Neural progenitor cell (in vitro differentiated cells): ENCODE measurements around the gene CERS2. TPM values are rescaled to one million over a fixed set of nuclear protein-coding genes. Genes with fewer than 3 reads are reported as not detected.
"Not testable (repeated sequence)": the region's sequence is repeated elsewhere in the genome, so short reads cannot be mapped to it uniquely, and the experiment has no call there.

Experiments used
- DNase-seq: peaks from one replicate; pipeline ENCODE4 v3.0.0-alpha.2; 2016; ENCODE audit warnings: low spot score
- H2AFZ ChIP-seq: fragments of 200-600 bp; sonication (generic); replicated peaks from 2 replicates; pipeline ENCODE4 v1.6.1; 2016; ENCODE audit warnings: antibody characterized with exemption
- H3F3A ChIP-seq: fragments of 200-600 bp; sonication (generic); 2 replicates; pipeline ENCODE4 v1.6.1; 2016; ENCODE audit warnings: antibody characterized with exemption, low read depth
- H3K27ac ChIP-seq: fragments of 200-600 bp; sonication (generic); 2 replicates; pipeline ENCODE4 v1.5.1; 2016; ENCODE audit warnings: mild to moderate bottlenecking
- H3K27me3 ChIP-seq: fragments of 200-600 bp; sonication (generic); 2 replicates; pipeline ENCODE4 v1.6.1; 2016; ENCODE audit warnings: mild to moderate bottlenecking, moderate library complexity
- H3K36me3 ChIP-seq: fragments of 200-600 bp; sonication (generic); 2 replicates; pipeline ENCODE4 v1.5.1; 2016
- H3K4me1 ChIP-seq: fragments of 200-600 bp; sonication (generic); 2 replicates; pipeline ENCODE4 v1.6.1; 2016; ENCODE audit warnings: mixed run types
- H3K4me2 ChIP-seq: fragments of 200-600 bp; sonication (generic); 2 replicates; pipeline ENCODE4 v1.6.1; 2016
- H3K4me3 ChIP-seq: fragments of 200-600 bp; sonication (generic); 2 replicates; pipeline ENCODE4 v1.5.1; 2016
- H3K79me2 ChIP-seq: fragments of 200-600 bp; sonication (generic); 2 replicates; pipeline ENCODE4 v1.6.1; 2016; ENCODE audit warnings: low read depth
- H3K9ac ChIP-seq: fragments of 200-600 bp; sonication (generic); 2 replicates; pipeline ENCODE4 v1.6.1; 2016
- H3K9me3 ChIP-seq: fragments of 200-600 bp; sonication (generic); 2 replicates; pipeline ENCODE4 v1.5.1; 2016; ENCODE audit warnings: low read depth
- H4K20me1 ChIP-seq: fragments of 200-600 bp; sonication (generic); 2 replicates; pipeline ENCODE4 v1.6.1; 2016; ENCODE audit warnings: low read depth
- H3K27ac Mint-ChIP-seq: 3 replicates; pipeline ENCODE4 v1.8.0; 2021; ENCODE audit warnings: mixed read lengths
- H3K27me3 Mint-ChIP-seq: 2 replicates; pipeline ENCODE4 v1.8.0; 2022; ENCODE audit warnings: low read depth, mild to moderate bottlenecking, inconsistent platforms, moderate library complexity, mixed read lengths; ENCODE audit not compliant: insufficient read depth
- H3K36me3 Mint-ChIP-seq: 3 replicates; pipeline ENCODE4 v1.8.0; 2021; ENCODE audit warnings: mixed read lengths
- H3K4me1 Mint-ChIP-seq: 3 replicates; pipeline ENCODE4 v1.8.0; 2021; ENCODE audit warnings: mixed read lengths
- H3K4me3 Mint-ChIP-seq: 3 replicates; pipeline ENCODE4 v1.8.0; 2021; ENCODE audit warnings: mild to moderate bottlenecking, moderate library complexity, mixed read lengths
- H3K9me3 Mint-ChIP-seq: 3 replicates; pipeline ENCODE4 v1.8.0; 2020; ENCODE audit warnings: mixed read lengths
- EZH2 ChIP-seq: fragments of 200-600 bp; sonication (generic); IDR thresholded peaks from 2 replicates; pipeline ENCODE4 v1.6.1; 2017; ENCODE audit warnings: antibody characterized with exemption, mild to moderate bottlenecking, moderate library complexity
- EZH2phosphoT487 ChIP-seq: fragments of 200-600 bp; sonication (generic); IDR thresholded peaks from 2 replicates; pipeline ENCODE4 v1.6.1; 2017; ENCODE audit warnings: antibody characterized with exemption
- total RNA-seq: library from RNA; depleted of rRNA; stranded (reverse); fragments of >200 nt; gene quantifications from 2 replicates; pipeline ENCODE4 v1.2.3, GENCODE V29; 2015; ENCODE audit warnings: low replicate concordance
- TF ChIP-seq, protein P1 (sequence below): fragments of 200-600 bp; sonication (generic); IDR thresholded peaks from 2 replicates; pipeline ENCODE4 v1.5.1; 2017; ENCODE audit warnings: antibody characterized with exemption, mild to moderate bottlenecking

The CERS2 gene
- total RNA-seq, 1 donor from 2014 or later, result 104 TPM

DNA sequence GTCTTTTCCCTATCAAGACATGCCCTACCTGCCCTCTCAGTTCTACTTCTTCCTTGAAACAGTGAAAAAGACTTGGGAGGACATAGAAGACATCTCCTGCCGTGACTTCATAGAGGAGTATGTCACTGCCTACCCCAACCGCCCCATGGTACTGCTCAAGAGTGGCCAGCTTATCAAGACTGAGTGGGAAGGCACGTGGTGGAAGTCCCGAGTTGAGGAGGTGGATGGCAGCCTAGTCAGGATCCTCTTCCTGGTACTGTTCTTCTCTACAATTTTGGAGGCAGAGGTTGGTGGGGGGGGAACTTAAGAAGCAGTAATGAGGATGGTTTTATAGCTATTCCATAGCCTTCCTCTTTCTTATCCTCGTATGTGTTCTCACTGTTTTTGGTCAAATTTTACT is 29.8 kb downstream of the CERS2 start:
- Mint-ChIP-seq H3K4me1 (no peaks in the 10 kb centered on the region), H3K36me3 (peaks cover 35% of the 10 kb centered on the region), H3K4me3 (no peak overlapping the region), H3K27me3 (no peaks in the 10 kb centered on the region), H3K27ac (no peak overlapping the region), H3K9me3 (no peaks in the 10 kb centered on the region)
- Histone ChIP-seq H3K9me3 (no peaks in the 10 kb centered on the region), H3K79me2 (no peaks in the 10 kb centered on the region), H3K4me2 (no peak overlapping the region), H2AFZ (no peak overlapping the region), H4K20me1 (no peaks in the 10 kb centered on the region), H3K27me3 (no peaks in the 10 kb centered on the region), H3K9ac (no peak overlapping the region), H3K27ac (no peak overlapping the region), H3K4me1 (no peaks in the 10 kb centered on the region), H3F3A (no peaks in the 10 kb centered on the region), H3K4me3 (no peak overlapping the region), H3K36me3 (peaks cover 15% of the 10 kb centered on the region)
- no peak for TF ChIP-seq EZH2
- TF ChIP-seq, protein P1, sequence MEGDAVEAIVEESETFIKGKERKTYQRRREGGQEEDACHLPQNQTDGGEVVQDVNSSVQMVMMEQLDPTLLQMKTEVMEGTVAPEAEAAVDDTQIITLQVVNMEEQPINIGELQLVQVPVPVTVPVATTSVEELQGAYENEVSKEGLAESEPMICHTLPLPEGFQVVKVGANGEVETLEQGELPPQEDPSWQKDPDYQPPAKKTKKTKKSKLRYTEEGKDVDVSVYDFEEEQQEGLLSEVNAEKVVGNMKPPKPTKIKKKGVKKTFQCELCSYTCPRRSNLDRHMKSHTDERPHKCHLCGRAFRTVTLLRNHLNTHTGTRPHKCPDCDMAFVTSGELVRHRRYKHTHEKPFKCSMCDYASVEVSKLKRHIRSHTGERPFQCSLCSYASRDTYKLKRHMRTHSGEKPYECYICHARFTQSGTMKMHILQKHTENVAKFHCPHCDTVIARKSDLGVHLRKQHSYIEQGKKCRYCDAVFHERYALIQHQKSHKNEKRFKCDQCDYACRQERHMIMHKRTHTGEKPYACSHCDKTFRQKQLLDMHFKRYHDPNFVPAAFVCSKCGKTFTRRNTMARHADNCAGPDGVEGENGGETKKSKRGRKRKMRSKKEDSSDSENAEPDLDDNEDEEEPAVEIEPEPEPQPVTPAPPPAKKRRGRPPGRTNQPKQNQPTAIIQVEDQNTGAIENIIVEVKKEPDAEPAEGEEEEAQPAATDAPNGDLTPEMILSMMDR, result no peak
- TF ChIP-seq EZH2phosphoT487, result no peak
- DNase-seq, result no peak

DNA sequence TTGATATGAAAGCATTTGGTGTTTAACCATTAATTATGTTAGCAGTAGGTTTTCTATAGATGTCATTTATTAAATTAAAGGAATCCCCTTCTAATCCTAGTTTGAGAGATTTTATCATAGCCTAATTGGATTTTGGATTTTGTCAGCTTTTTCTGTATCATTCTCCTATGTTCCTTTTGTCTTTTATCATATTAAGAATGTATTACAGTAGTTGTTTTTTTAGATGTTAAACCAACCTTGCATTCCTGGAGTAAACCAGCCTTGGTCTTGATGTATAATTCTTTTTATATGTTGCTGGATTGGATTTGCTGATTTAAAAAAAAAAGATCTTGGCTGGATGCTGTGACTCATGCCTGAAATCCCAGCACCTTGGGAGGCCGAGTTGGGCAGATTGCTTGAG is 42.9 kb downstream of the CERS2 start:
- H3K4me3 Mint-ChIP-seq, result no peak overlapping the region
- Histone ChIP-seq H3K4me1 (no peaks in the 10 kb centered on the region), H3K9ac (no peak overlapping the region), H3K79me2 (peaks cover 57% of the 10 kb centered on the region), H3K4me2 (no peak overlapping the region), H3K27me3 (no peaks in the 10 kb centered on the region), H4K20me1 (peaks cover 9% of the 10 kb centered on the region), H3K27ac (no peak overlapping the region), H3F3A (peaks cover 18% of the 10 kb centered on the region), H3K9me3 (no peaks in the 10 kb centered on the region), H3K36me3 (peaks cover 49% of the 10 kb centered on the region), H2AFZ (no peak overlapping the region), H3K4me3 (no peak overlapping the region)
- H3K9me3 Mint-ChIP-seq, result peaks cover 17% of the 10 kb centered on the region
- peaks cover 8% of the 10 kb centered on the region for H3K4me1 Mint-ChIP-seq
- peaks cover 2% of the 10 kb centered on the region for H3K27me3 Mint-ChIP-seq
- peaks cover 55% of the 10 kb centered on the region for H3K36me3 Mint-ChIP-seq
- TF ChIP-seq, protein P1, result no peak
- TF ChIP-seq EZH2 (no peak), EZH2phosphoT487 (no peak)
- no peak for DNase-seq
- no peak overlapping the region for H3K27ac Mint-ChIP-seq

DNA sequence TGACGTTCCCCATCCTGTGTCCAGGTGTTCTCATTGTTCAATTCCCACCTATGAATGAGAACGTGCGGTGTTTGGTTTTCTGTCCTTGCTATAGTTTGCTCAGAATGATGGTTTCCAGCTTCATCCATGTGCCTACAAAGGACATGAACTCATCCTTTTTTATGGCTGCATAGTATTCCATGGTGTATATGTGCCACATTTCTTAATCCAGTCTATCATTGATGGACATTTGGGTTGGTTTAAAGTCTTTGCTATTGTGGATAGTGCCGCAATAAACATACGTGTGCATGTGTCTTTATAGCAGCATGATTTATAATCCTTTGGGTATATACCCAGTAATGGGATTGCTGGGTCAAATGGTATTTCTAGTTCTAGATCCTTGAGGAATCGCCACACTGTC is 45.9 kb downstream of the CERS2 start:
- H3K4me1 Mint-ChIP-seq, result peaks cover 14% of the 10 kb centered on the region
- H3K36me3 ChIP-seq, result peaks cover 36% of the 10 kb centered on the region
- H3K4me1 ChIP-seq, result not testable (repeated sequence)

DNA sequence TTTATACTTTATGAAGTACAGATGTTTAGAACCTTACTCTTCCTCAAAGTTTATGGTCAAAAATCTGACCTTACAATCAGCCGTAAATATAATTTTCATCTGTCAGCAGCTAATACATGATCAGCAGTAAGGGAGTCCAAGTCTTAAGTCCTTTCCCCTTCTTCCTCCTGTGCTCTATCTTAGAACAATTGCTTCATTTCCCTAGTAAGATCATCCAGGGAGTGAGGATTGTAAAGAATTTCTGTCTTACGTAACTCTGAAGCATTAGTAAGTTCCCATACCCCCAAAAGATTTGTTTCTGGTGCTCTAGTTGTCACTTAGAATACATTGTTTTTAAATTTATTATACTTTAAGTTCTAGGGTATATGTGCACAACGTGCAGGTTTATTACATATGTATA is 46.3 kb downstream of the CERS2 start:
- Mint-ChIP-seq H3K9me3 (peaks cover 17% of the 10 kb centered on the region), H3K27me3 (peaks cover 9% of the 10 kb centered on the region), H3K4me1 (peaks cover 14% of the 10 kb centered on the region), H3K36me3 (peaks cover 45% of the 10 kb centered on the region), H3K4me3 (peak overlapping the region; percentile 65), H3K27ac (no peak overlapping the region)
- Histone ChIP-seq H3K9ac (no peak overlapping the region), H3K79me2 (peaks cover 46% of the 10 kb centered on the region), H3K4me2 (no peak overlapping the region), H3K4me3 (no peak overlapping the region), H3F3A (peaks cover 29% of the 10 kb centered on the region), H3K27me3 (no peaks in the 10 kb centered on the region), H3K4me1 (no peaks in the 10 kb centered on the region), H3K36me3 (peaks cover 36% of the 10 kb centered on the region), H3K27ac (no peak overlapping the region), H4K20me1 (no peaks in the 10 kb centered on the region), H2AFZ (no peak overlapping the region), H3K9me3 (no peaks in the 10 kb centered on the region)
- no peak for TF ChIP-seq EZH2
- no peak for TF ChIP-seq EZH2phosphoT487
- TF ChIP-seq, protein P1, result no peak
- no peak for DNase-seq

More for the DNA sequence above, 45.9 kb downstream of the CERS2 start:
- Histone ChIP-seq H3F3A (peaks cover 29% of the 10 kb centered on the region), H3K79me2 (peaks cover 46% of the 10 kb centered on the region)
- peaks cover 45% of the 10 kb centered on the region for H3K36me3 Mint-ChIP-seq
- not testable (repeated sequence) for H3K9me3 ChIP-seq, H4K20me1 ChIP-seq, H3K27me3 Mint-ChIP-seq, H3K27ac ChIP-seq, H3K4me3 Mint-ChIP-seq, H2AFZ ChIP-seq, H3K4me3 ChIP-seq, H3K4me2 ChIP-seq, H3K9ac ChIP-seq, DNase-seq, H3K27me3 ChIP-seq, H3K27ac Mint-ChIP-seq
- peaks cover 17% of the 10 kb centered on the region for H3K9me3 Mint-ChIP-seq
